ENCODE data around the gene XKR7. TPM values are rescaled to one million over a fixed set of nuclear protein-coding genes. Genes with fewer than 3 reads are reported as not detected.

Gene XKR7
- total and polyA plus RNA-seq, 2 donors (not counting 1 experiment from before 2014, with no cell fraction given) = 0.05 to 0.12 TPM

DNA sequence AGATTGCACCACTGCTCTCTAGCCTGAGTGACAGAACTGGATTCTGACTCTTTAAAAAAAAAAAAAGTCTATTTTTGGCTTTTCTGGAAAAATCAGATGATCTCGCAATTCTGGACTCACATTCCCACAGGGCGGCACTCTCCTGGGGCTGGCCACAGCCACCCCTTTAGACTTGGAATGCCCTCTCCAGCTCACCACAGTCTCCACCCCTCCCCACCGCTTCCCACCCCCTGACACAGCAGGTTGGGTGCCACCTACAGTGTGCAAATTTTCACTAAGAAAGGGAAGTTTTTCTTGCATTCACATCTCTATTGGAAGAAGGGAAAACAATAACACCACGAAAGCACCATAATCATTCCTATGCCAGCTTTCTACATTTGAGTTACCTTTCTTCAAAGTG lies 31.5 kb upstream of the XKR7 start:
- Mint-ChIP-seq H3K27me3 (no peaks in the 10 kb centered on the region), H3K9me3 (ENCODE audit: insufficient read depth) (no peaks in the 10 kb centered on the region), H3K4me3 (no peak overlapping the region), H3K27ac (no peak overlapping the region), H3K4me1 (no peaks in the 10 kb centered on the region)
- Histone ChIP-seq H3K9ac (ENCODE audit: low read length) (no peak overlapping the region), H3K4me2 (replicated peaks; ENCODE audit: low read depth, low read length, poor library complexity, severe bottlenecking) (no peak overlapping the region), H3K36me3 (replicated peaks in 1 of 2; ENCODE audit: control extremely low read depth in 1 of 2, control insufficient read depth in 1 of 2, extremely low read depth in 1 of 2, insufficient read depth in 2 of 2, low read length in 1 of 2) (peaks cover 0 to 2% of the 10 kb centered on the region in 2 experiments), H3K4me3 (ENCODE audit: control extremely low read depth in 1 of 5, extremely low read depth in 1 of 5, insufficient read depth in 1 of 5, low read depth in 2 of 5, low read length in 4 of 5) (no peak overlapping the region), H3K27me3 (replicated peaks in 1 of 4; ENCODE audit: control extremely low read depth in 1 of 4, control insufficient read depth in 3 of 4, insufficient read depth in 4 of 4, low read length in 3 of 4) (no peaks in the 10 kb centered on the region), H4K20me1 (ENCODE audit: control insufficient read depth, insufficient read depth, low read length, poor library complexity, severe bottlenecking) (no peaks in the 10 kb centered on the region), H3K4me1 (ENCODE audit: control insufficient read depth in 2 of 2, insufficient read depth in 2 of 2, low read length in 2 of 2) (no peaks in the 10 kb centered on the region), H3K9me3 (ENCODE audit: control extremely low read depth in 1 of 3, control insufficient read depth in 2 of 3, insufficient read depth in 1 of 3, low read length in 2 of 3) (no peaks in the 10 kb centered on the region), H3K27ac (ENCODE audit: low read length in 2 of 2) (no peak overlapping the region), H2AFZ (ENCODE audit: insufficient read depth, low read depth, low read length, poor library complexity, severe bottlenecking) (no peak overlapping the region), H3K79me2 (ENCODE audit: control insufficient read depth, insufficient read depth, low read length) (no peaks in the 10 kb centered on the region)
- ATAC-seq (ENCODE audit: low read depth) = no peak
- no CpG with 5 or more reads among the region's 4 CpGs for WGBS (ENCODE audit: insufficient coverage)
- TF ChIP-seq EZH2 (IDR thresholded peaks at IDR 0.05; ENCODE audit: borderline replicate concordance, insufficient read depth, low read depth, low read length, poor library complexity, severe bottlenecking) = no peak
- TF ChIP-seq, protein P1, sequence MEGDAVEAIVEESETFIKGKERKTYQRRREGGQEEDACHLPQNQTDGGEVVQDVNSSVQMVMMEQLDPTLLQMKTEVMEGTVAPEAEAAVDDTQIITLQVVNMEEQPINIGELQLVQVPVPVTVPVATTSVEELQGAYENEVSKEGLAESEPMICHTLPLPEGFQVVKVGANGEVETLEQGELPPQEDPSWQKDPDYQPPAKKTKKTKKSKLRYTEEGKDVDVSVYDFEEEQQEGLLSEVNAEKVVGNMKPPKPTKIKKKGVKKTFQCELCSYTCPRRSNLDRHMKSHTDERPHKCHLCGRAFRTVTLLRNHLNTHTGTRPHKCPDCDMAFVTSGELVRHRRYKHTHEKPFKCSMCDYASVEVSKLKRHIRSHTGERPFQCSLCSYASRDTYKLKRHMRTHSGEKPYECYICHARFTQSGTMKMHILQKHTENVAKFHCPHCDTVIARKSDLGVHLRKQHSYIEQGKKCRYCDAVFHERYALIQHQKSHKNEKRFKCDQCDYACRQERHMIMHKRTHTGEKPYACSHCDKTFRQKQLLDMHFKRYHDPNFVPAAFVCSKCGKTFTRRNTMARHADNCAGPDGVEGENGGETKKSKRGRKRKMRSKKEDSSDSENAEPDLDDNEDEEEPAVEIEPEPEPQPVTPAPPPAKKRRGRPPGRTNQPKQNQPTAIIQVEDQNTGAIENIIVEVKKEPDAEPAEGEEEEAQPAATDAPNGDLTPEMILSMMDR (IDR thresholded peaks at IDR 0.05) = no peak
- no peak for DNase-seq
- CTCF ChIA-PET = no interaction called here
- POLR2A ChIA-PET = no interaction called here
- intact Hi-C loops (cut with micrococcal nuclease) = no loop called here

DNA sequence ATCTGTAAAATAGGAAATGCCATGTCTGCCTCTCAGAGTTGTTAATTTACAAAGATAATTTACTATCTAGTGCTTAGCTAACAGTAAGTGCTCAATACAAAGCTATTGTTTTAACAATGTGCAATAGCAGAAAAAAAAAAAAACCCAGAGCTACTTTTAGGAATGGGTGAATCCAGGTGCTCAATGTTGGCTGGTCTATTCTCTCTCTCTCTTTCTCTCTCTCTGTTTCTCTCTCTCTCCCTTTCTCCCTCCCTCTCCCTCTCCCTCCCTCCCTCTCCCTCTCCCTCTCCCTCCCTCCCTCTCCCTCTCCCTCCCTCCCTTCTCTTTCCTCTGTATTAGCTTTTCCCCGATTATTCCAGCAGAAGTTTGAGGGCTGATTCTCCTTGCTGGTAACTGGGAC lies 30.1 kb upstream of the XKR7 start:
- Histone ChIP-seq H2AFZ (ENCODE audit: insufficient read depth, low read depth, low read length, poor library complexity, severe bottlenecking) (no peak overlapping the region), H3K79me2 (ENCODE audit: control insufficient read depth, insufficient read depth, low read length) (no peaks in the 10 kb centered on the region), H3K9me3 (ENCODE audit: control extremely low read depth in 1 of 3, control insufficient read depth in 2 of 3, insufficient read depth in 1 of 3, low read length in 2 of 3) (no peaks in the 10 kb centered on the region), H3K27me3 (replicated peaks in 1 of 4; ENCODE audit: control extremely low read depth in 1 of 4, control insufficient read depth in 3 of 4, insufficient read depth in 4 of 4, low read length in 3 of 4) (no peaks in the 10 kb centered on the region), H3K27ac (ENCODE audit: low read length in 2 of 2) (no peak overlapping the region), H3K4me3 (ENCODE audit: control extremely low read depth in 1 of 5, extremely low read depth in 1 of 5, insufficient read depth in 1 of 5, low read depth in 2 of 5, low read length in 4 of 5) (no peak overlapping the region), H3K4me2 (replicated peaks; ENCODE audit: low read depth, low read length, poor library complexity, severe bottlenecking) (no peak overlapping the region), H3K9ac (ENCODE audit: low read length) (no peak overlapping the region), H3K4me1 (ENCODE audit: control insufficient read depth in 2 of 2, insufficient read depth in 2 of 2, low read length in 2 of 2) (no peaks in the 10 kb centered on the region), H3K36me3 (replicated peaks in 1 of 2; ENCODE audit: control extremely low read depth in 1 of 2, control insufficient read depth in 1 of 2, extremely low read depth in 1 of 2, insufficient read depth in 2 of 2, low read length in 1 of 2) (peaks cover 0 to 6% of the 10 kb centered on the region in 2 experiments), H4K20me1 (ENCODE audit: control insufficient read depth, insufficient read depth, low read length, poor library complexity, severe bottlenecking) (no peaks in the 10 kb centered on the region)
- H3K4me3 Mint-ChIP-seq = no peak overlapping the region
- no peaks in the 10 kb centered on the region for H3K9me3 Mint-ChIP-seq (ENCODE audit: insufficient read depth)
- WGBS (ENCODE audit: insufficient coverage) = no CpG with 5 or more reads among the region's 1 CpG
- H3K4me1 Mint-ChIP-seq = no peaks in the 10 kb centered on the region
- intact Hi-C loops (cut with micrococcal nuclease) = no loop called here
- H3K27ac Mint-ChIP-seq = no peak overlapping the region
- no peaks in the 10 kb centered on the region for H3K27me3 Mint-ChIP-seq
- ChIA-PET POLR2A (no interaction called here), CTCF (interaction anchor here (1.1 kb wide), 3 partner anchors 14 to 85 kb away, joined by 3 to 5 read pairs (median 3); partner anchors contain the start of gene PDRG1)
- no peak for ATAC-seq (ENCODE audit: low read depth)
- TF ChIP-seq EZH2 (IDR thresholded peaks at IDR 0.05; ENCODE audit: borderline replicate concordance, insufficient read depth, low read depth, low read length, poor library complexity, severe bottlenecking) = no peak
- TF ChIP-seq, protein P1 (IDR thresholded peaks at IDR 0.05) = no peak
- DNase-seq = no peak

All from B cell (primary cell).